Uterus (tissue), 2 donors: ENCODE measurements around the gene CRISP1.

Experiments
- POLR2A ChIP-seq, 2 donors: fragments of 450-650 bp; IDR thresholded peaks; one replicate each; pipeline ENCODE4 v1.6.1; 2016; ENCODE audit warnings: antibody characterized with exemption in 2 of 2, mild to moderate bottlenecking in 1 of 2, moderate library complexity in 1 of 2
- TF ChIP-seq, protein P1 (sequence below), 4 experiments: fragments of 200-600 bp in 2 of 4; fragments of 450-650 bp in 2 of 4; sonication (generic) in 2 of 4; IDR thresholded peaks; one replicate each; pipeline ENCODE4 v1.5.1; 2016 to 2019; ENCODE audit warnings: antibody characterized with exemption in 4 of 4, mild to moderate bottlenecking in 2 of 4, moderate library complexity in 1 of 4

DNA sequence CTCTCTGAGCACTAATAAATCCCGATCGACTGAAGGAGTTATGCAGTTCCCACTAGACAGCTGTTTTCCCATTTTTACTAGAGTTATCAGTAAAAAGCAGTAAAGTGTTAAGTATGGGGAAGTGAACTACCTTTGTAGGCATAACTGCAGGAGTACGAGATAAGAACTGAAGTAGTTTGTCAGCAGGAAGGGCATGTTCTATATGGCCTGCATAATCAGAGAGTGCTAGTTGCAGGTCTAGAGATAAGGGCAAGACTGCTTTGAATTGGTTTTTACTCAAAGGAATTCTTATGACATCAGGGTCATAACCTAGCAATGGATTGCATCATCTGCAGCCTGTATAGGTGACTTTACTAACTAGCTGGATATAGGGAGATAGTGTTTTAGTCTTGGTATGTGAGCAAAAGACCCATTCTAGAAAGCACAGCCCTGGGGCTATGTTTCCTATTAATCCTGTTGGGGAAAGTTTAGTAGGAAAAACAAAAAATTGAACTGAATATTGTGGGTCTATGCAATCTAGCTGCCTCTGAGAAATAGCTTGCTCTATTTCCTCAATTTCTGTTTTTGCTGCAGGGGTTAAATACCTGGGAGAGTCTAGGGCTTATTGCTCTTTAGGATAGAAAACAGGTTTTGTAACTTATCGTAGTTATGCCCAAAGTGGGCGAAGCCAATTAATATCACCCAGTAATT lies 22.6 kb upstream of the CRISP1 start:
- TF ChIP-seq, protein P1, sequence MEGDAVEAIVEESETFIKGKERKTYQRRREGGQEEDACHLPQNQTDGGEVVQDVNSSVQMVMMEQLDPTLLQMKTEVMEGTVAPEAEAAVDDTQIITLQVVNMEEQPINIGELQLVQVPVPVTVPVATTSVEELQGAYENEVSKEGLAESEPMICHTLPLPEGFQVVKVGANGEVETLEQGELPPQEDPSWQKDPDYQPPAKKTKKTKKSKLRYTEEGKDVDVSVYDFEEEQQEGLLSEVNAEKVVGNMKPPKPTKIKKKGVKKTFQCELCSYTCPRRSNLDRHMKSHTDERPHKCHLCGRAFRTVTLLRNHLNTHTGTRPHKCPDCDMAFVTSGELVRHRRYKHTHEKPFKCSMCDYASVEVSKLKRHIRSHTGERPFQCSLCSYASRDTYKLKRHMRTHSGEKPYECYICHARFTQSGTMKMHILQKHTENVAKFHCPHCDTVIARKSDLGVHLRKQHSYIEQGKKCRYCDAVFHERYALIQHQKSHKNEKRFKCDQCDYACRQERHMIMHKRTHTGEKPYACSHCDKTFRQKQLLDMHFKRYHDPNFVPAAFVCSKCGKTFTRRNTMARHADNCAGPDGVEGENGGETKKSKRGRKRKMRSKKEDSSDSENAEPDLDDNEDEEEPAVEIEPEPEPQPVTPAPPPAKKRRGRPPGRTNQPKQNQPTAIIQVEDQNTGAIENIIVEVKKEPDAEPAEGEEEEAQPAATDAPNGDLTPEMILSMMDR (IDR thresholded peaks at IDR 0.05), result no peak
- TF ChIP-seq POLR2A (IDR thresholded peaks at IDR 0.05), result no peak
